Measurements from ENCODE around the gene CYBA.
"Not testable (repeated sequence)": the region's sequence is repeated elsewhere in the genome, so short reads cannot be mapped to it uniquely, and the experiment has no call there.

CYBA gene

GRCh38 chr16:88613911-88614817, 36.7 kb downstream of the CYBA start:
- TF ChIP-seq CTCF (IDR thresholded peaks at IDR 0.05) = no peak
- Histone ChIP-seq H3K4me3 (no peak overlapping the region), H3K27me3 (no peaks in the 10 kb centered on the region), H3K9me3 (no peaks in the 10 kb centered on the region), H3K4me1 (peaks cover 0 to 10% (median 0%) of the 10 kb centered on the region in 4 donors), H3K36me3 (peaks cover 21 to 83% (median 38%) of the 10 kb centered on the region in 3 donors), H3K27ac (no peak overlapping the region)
- intact Hi-C loops (cut with DNase I; ENCODE audit: low total_unique reads) = no loop called here
- DNase-seq = no peak

- DNase-seq = no peak
- intact Hi-C loops (cut with DNase I; ENCODE audit: low total_unique reads) = no loop called here
- peaks cover 0 to 10% (median 0%) of the 10 kb centered on the region in 4 donors for H3K4me1 ChIP-seq
- peaks cover 22 to 83% (median 39%) of the 10 kb centered on the region in 3 donors for H3K36me3 ChIP-seq
- no peaks in the 10 kb centered on the region for H3K27me3 ChIP-seq
- TF ChIP-seq CTCF (IDR thresholded peaks at IDR 0.05) = no peak
- H3K9me3 ChIP-seq = no peaks in the 10 kb centered on the region
- H3K27ac ChIP-seq = no peak overlapping the region
- H3K4me3 ChIP-seq = no peak overlapping the region
Observed at GRCh38 chr16:88613293-88613692, 37.6 kb downstream of the CYBA start.

GRCh38 chr16:88610909-88611812, 39.7 kb downstream of the CYBA start:
- H3K36me3 ChIP-seq = peaks cover 22 to 89% (median 42%) of the 10 kb centered on the region in 3 donors
- no peaks in the 10 kb centered on the region for H3K9me3 ChIP-seq
- no peak overlapping the region for H3K27ac ChIP-seq
- no peak for TF ChIP-seq CTCF (IDR thresholded peaks at IDR 0.05)
- intact Hi-C loops (cut with DNase I; ENCODE audit: low total_unique reads) = no loop called here
- H3K4me3 ChIP-seq = no peak overlapping the region
- no peaks in the 10 kb centered on the region for H3K27me3 ChIP-seq
- H3K4me1 ChIP-seq = peaks cover 0 to 5% (median 0%) of the 10 kb centered on the region in 4 donors
- no peak for DNase-seq

- TF ChIP-seq CTCF (IDR thresholded peaks at IDR 0.05) = no peak
- Histone ChIP-seq H3K4me1 (no peaks in the 10 kb centered on the region), H3K27ac (no peak overlapping the region), H3K4me3 (no peak overlapping the region), H3K27me3 (no peaks in the 10 kb centered on the region), H3K36me3 (peaks cover 25 to 97% (median 51%) of the 10 kb centered on the region in 3 donors), H3K9me3 (no peaks in the 10 kb centered on the region)
- intact Hi-C loops (cut with DNase I; ENCODE audit: low total_unique reads) = no loop called here
- DNase-seq = no peak
Observed at GRCh38 chr16:88610080-88610479, 40.8 kb downstream of the CYBA start.

- H3K4me1 ChIP-seq; H3K4me3 ChIP-seq; H3K27ac ChIP-seq; intact Hi-C loops (cut with DNase I; ENCODE audit: low total_unique reads); H3K9me3 ChIP-seq; DNase-seq; H3K27me3 ChIP-seq: not testable (repeated sequence)
- peaks cover 28 to 98% (median 58%) of the 10 kb centered on the region in 3 donors for H3K36me3 ChIP-seq
Observed at GRCh38 chr16:88609426-88609825, 41.4 kb downstream of the CYBA start.
